NCI-H1694 (cell line): Measurements from ENCODE around the gene GLRB.
"Not testable (repeated sequence)": the region's sequence is repeated elsewhere in the genome, so short reads cannot be mapped to it uniquely, and the experiment has no call there.

Experiments
- DNase-seq: peaks from one replicate; lab custom pipeline; 2025; lab: John Stamatoyannopoulos, UW

GLRB gene

GRCh38 chr4:157075811-157076577 lies at the start of gene GLRB:
Gene GLRB (plus strand): TSS chr4:157076150. CDS start chr4:157078025, 1,875 bp downstream.
- no peak for DNase-seq

DNA sequence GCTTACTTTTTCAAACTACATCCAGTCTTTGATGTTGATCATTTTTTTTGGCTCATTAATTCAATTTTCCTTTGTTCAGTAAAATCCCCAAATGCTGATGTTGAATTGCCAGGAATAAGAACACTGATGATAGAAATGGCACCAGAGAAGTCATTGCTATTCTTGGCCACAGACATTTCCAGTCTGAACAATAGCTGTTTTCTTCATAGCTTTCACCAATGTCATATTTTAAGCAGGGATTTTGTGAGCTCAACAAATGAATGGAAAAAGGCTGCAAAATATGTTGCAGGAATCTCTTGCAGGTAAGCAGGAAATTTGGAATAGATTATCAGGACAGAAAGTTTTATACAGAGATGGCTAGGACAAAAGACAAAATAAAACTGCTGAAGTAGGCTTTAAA lies 40.5 kb upstream of the GLRB start:
- DNase-seq = no peak

DNA sequence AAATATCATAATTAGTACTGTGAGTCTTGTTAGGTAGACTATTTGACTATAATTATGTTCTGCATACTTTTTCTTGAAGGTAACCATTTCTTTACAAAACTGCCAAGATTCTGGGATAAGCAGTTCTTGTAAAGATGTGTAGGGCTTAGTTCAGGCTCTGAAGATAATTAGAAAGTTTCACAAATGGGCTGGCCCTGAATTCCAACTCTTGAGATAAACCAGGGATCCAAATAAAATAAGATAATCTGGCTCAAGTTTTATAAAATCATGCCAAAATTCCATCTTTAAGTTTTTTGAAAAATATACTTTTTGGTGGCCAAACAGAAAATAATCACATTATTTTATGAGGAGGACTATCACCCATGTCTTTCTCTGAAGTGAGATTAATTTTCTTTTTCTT lies 35.5 kb upstream of the GLRB start:
- DNase-seq = no peak

- no peak for DNase-seq
Measured at GRCh38 chr4:157043131-157043530, 32.8 kb upstream of the GLRB start.

GRCh38 chr4:157045507-157046127 lies 30.3 kb upstream of the GLRB start:
- peak; percentile 41 for DNase-seq

DNA sequence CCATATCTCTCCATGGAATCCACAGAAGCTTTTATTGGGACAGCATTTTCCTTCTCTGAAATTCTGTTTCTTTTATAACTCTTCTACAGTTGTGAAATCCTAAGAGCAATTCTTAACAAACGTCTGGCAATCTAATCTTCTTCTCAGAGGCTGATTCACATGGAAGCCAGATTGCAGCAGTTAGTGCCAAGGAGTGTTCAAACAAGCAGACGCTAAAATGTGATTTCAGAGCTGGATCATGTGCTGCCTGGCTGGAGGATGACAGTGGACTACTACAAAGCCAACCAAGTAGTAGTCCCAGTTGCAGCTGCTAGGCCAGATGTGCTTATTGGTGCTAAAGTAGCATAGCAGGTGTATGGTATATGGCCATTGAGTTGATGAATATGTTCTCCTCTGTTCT lies 27.7 kb upstream of the GLRB start:
- no peak for DNase-seq

GRCh38 chr4:157050561-157050960 lies 25.4 kb upstream of the GLRB start:
- no peak for DNase-seq

DNA sequence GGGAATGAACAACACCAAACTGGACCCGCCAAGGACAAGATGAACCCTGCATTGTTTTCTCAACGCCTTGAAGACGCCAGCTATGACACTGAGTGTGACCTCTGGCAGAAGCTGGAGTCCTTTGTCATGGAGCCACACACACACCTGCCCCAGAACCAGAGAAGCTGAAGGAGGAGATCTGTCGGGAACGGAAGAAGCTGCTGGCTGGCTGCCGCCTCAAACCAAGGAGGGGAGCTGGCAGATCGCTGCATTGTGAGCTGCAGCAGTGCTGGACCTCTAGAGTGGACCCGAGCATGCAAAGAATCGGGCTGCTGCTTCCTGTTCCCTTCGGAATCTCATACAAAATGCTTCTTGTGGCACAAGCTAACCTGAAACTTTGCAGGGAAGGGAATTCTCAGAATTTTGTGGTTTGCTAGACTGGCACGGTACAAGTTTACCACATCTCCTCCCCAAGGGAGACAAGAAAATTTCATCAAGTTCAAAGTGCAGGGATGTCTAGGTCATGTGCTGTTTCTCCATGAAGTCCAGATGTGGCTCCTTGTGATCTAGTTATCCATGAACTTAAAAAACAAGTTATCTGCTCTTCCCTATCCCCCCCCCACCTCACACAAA lies 23.4 kb upstream of the GLRB start:
- no peak for DNase-seq

- DNase-seq = no peak
Measured at GRCh38 chr4:157057218-157057617, 18.7 kb upstream of the GLRB start.

DNA sequence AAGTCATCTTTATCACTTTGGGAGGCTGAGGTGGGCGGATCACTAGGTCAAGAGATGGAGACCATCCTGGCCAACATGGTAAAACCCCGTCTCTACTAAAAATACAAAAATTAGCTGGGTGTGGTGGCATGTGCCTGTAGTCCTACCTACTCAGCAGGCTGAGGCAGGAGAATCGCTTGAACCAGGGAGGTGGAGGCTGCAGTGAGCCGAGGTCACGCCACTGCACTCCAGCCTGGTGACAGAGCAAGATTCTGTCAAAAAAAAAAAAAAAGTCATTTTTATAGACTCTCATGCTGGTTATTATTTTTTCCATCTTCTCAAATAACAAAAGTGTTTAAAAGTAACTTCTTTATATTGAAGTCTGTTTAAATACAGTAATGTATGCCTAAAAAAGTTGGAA lies 17.1 kb upstream of the GLRB start:
- DNase-seq = not testable (repeated sequence)

- no peak for DNase-seq
Measured at GRCh38 chr4:157072002-157072401, 3.9 kb upstream of the GLRB start.

GRCh38 chr4:157075401-157075800 lies 549 bp upstream of the GLRB start:
- DNase-seq = no peak

- DNase-seq = no peak
Measured at GRCh38 chr4:157076578-157076947, 613 bp downstream of the GLRB start.

- no peak for DNase-seq
Measured at GRCh38 chr4:157079441-157079840, 3.5 kb downstream of the GLRB start.

DNA sequence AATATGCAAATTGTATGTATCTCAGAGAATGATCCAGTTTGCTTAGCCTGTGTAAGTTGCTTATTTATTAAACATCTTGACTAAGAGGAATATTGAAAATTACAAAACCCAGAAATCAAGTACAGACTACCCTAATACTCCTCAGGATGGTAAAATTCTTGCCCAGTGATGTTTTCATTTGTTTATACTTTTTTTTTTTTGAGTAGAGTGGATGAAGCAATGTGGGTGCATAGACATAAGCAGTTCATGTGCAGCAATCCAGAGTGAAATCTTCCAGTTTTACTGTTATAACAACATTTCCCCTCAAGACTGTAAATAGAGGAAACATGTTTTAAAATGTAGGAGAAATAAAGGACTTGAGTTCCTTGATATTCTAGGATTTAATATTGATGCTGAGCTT lies 4.7 kb downstream of the GLRB start:
- DNase-seq = no peak

- DNase-seq = no peak
Measured at GRCh38 chr4:157095716-157096115, 19.8 kb downstream of the GLRB start.

DNA sequence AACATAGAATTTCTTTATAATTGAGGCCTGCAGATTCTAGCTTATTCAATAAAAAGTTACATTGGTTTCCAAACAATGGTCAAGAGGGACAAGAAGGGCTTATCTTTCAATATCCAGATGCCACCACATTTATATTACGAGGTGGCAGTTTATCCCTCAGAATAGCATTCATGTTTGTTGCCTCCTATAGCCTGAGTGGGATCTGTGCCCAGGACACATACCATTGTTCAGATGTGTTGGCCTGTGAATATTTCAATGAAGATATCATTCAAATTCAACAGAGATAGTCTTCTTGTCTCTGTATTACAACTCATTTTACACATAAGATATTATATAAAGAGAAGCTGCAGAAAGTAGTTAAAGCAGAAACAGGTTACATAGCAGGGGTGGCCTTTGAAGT lies 20.5 kb downstream of the GLRB start:
- no peak for DNase-seq

GRCh38 chr4:157099506-157099905 lies 23.6 kb downstream of the GLRB start:
- DNase-seq = no peak

GRCh38 chr4:157104541-157104940 lies 28.6 kb downstream of the GLRB start:
- DNase-seq = no peak

DNA sequence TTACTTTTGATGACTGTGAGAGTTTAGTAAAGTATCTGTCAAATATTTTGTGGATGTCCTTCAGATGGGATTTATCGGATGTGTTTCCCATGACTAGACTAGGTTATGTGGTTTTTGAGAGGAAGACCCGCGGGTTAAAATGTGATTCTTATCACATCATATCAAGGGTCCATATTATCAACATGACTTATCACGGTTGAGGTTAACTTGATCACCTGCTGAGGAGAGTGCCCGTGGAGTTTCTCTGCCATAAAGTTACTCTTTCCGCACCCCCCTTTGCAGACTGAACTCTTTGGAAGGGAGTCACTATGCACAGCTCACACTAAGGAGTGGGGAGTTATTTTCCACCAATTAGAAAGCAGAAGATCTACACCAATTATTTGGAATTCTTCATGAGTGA lies 38.7 kb downstream of the GLRB start:
- DNase-seq = no peak

DNA sequence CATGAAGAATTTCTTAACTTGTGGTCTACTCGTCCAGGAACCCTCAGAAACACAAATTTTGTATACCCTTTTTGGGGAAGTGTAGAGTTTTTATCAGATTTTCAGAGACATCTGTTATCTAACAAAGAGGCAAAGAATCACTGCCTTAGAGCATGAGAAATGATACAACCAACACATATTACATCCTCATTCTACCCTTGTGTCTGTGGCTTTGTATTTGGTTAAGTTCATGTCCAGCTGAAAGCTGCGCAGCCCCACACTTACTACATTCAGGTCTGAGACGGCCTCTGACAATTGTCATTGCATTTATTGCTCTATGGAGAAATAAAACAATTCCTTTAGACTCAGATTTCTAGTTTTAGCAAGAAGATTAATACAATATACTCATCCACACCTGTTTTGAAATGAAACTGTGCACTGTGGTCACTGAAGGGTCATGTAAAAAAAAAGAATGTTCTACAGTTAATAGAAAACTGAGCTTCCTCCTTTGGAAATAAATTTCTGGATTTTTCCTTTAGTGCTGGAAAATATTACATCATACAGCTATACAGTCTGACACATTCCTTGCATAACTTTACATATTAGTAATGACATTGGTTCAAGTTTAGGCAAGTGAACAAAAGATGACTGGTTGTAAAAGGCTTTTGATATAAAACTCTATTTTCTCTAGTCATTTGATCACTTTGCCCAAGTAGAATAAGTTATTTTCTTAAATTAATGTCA lies 39.8 kb downstream of the GLRB start:
- no peak for DNase-seq

- DNase-seq = no peak
Measured at GRCh38 chr4:157121401-157121800, 45.5 kb downstream of the GLRB start.

GRCh38 chr4:157127571-157127970 lies 51.6 kb downstream of the GLRB start:
- DNase-seq = no peak
